ENCODE data around the gene REG4.

The REG4 gene

DNA sequence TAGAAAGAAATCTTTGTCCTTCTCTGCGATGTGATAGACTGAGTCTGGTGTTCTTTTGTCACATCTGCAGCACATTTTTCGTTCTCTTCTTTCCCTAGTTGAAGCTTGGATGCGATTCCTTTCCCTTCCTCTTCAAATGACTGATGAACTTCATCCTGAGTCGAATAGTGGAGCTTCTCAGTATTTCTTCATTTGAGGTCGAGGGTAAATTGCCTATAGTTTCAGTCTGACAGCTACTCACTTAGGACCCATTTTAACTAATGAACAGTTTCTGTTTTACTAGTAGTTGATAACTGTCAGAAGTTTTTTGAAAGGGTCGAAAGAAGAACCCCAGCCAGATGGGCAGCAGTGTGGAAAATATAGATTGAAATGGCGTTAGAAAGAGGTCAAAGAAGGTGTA, 4.7 kb upstream of the REG4 start (continued):
- TF ChIP-seq, protein P1, sequence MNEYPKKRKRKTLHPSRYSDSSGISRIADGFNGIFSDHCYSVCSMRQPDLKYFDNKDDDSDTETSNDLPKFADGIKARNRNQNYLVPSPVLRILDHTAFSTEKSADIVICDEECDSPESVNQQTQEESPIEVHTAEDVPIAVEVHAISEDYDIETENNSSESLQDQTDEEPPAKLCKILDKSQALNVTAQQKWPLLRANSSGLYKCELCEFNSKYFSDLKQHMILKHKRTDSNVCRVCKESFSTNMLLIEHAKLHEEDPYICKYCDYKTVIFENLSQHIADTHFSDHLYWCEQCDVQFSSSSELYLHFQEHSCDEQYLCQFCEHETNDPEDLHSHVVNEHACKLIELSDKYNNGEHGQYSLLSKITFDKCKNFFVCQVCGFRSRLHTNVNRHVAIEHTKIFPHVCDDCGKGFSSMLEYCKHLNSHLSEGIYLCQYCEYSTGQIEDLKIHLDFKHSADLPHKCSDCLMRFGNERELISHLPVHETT (tag by site-specific recombination; IDR thresholded peaks at IDR 0.05) = no peak

DNA sequence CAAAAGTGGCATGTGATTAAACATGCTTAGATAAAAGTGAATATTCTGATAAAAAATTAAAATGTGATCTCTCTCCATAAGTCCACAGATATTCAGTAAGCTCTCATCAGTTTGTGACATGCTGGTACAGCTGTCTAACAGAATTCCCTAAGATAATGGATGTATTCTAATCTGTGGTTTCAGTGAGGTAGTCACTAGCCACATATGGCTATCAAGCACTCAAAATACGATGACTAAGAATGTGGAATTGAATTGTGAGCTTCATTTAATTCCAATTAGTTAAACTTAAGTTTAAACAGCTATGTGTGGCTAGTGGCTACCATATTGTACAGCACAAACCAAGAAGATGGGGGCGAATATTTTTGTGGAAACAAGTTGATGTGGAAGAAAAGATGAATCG, 4.1 kb upstream of the REG4 start:
- no peaks in the 10 kb centered on the region for H3K9me3 ChIP-seq (ENCODE audit: control insufficient read depth, insufficient read depth, low read depth, low read length)
- ChIA-PET CTCF (interaction anchor here (0.5 to 1.6 kb wide), 5 partner anchors 12 to 1630 kb away, joined by 3 to 8 read pairs (median 4); no protein-coding TSS in a partner anchor), POLR2A (interaction anchor here (0.5 kb wide), 1 partner anchor 432 kb away, joined by 5 read pairs; no protein-coding TSS in a partner anchor)
- no peaks in the 10 kb centered on the region for H3K4me1 ChIP-seq (ENCODE audit: control insufficient read depth, insufficient read depth, low read length)
- no peaks in the 10 kb centered on the region for H3K36me3 ChIP-seq (ENCODE audit: control insufficient read depth in 2 of 2, insufficient read depth in 1 of 2, low read length in 2 of 2)
- no peak overlapping the region for H3K4me3 ChIP-seq (ENCODE audit: low read depth, low read length)
- no peak overlapping the region for H3K27ac ChIP-seq (ENCODE audit: extremely low read depth, low read depth, low read length)
- TF ChIP-seq ZNF510 (tag by site-specific recombination; IDR thresholded peaks at IDR 0.05; ENCODE audit: insufficient replicate concordance) (no peak), SP3 (tag by site-specific recombination; IDR thresholded peaks at IDR 0.05) (no peak), HOXA7 (CRISPR knock-in tag; IDR thresholded peaks at IDR 0.05; ENCODE audit: borderline replicate concordance) (no peak), ZBTB17 (tag by site-specific recombination; IDR thresholded peaks at IDR 0.05) (no peak), SP7 (tag by site-specific recombination; IDR thresholded peaks at IDR 0.05) (no peak), ZNF112 (tag by site-specific recombination; IDR thresholded peaks at IDR 0.05) (no peak), ZNF132 (tag by site-specific recombination; IDR thresholded peaks at IDR 0.05; ENCODE audit: borderline replicate concordance) (no peak), ZNF560 (tag by site-specific recombination; IDR thresholded peaks at IDR 0.05; ENCODE audit: borderline replicate concordance) (no peak), ZNF324 (tag by site-specific recombination; IDR thresholded peaks at IDR 0.05) (no peak)
- TF ChIP-seq, protein P1 (tag by site-specific recombination; IDR thresholded peaks at IDR 0.05) = no peak
- TF ChIP-seq, protein P2, sequence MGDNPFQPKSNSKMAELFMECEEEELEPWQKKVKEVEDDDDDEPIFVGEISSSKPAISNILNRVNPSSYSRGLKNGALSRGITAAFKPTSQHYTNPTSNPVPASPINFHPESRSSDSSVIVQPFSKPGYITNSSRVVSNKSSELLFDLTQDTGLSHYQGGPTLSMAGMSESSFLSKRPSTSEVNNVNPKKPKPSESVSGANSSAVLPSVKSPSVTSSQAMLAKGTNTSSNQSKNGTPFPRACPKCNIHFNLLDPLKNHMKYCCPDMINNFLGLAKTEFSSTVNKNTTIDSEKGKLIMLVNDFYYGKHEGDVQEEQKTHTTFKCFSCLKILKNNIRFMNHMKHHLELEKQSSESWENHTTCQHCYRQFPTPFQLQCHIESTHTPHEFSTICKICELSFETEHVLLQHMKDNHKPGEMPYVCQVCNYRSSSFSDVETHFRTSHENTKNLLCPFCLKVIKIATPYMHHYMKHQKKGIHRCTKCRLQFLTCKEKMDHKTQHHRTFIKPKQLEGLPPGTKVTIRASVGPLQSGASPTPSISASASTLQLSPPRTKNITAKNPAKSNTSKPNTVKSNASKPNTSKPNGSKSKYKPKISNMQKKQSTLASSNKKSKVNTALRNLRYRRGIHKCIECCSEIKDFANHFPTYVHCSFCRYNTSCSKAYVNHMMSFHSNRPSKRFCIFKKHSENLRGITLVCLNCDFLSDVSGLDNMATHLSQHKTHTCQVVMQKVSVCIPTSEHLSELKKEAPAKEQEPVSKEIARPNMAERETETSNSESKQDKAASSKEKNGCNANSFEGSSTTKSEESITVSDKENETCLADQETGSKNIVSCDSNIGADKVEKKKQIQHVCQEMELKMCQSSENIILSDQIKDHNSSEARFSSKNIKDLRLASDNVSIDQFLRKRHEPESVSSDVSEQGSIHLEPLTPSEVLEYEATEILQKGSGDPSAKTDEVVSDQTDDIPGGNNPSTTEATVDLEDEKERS (tag by site-specific recombination; IDR thresholded peaks at IDR 0.05) = no peak
- TF ChIP-seq, protein P3, sequence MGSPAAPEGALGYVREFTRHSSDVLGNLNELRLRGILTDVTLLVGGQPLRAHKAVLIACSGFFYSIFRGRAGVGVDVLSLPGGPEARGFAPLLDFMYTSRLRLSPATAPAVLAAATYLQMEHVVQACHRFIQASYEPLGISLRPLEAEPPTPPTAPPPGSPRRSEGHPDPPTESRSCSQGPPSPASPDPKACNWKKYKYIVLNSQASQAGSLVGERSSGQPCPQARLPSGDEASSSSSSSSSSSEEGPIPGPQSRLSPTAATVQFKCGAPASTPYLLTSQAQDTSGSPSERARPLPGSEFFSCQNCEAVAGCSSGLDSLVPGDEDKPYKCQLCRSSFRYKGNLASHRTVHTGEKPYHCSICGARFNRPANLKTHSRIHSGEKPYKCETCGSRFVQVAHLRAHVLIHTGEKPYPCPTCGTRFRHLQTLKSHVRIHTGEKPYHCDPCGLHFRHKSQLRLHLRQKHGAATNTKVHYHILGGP (tag by site-specific recombination; IDR thresholded peaks at IDR 0.05) = no peak
- TF ChIP-seq, protein P4, sequence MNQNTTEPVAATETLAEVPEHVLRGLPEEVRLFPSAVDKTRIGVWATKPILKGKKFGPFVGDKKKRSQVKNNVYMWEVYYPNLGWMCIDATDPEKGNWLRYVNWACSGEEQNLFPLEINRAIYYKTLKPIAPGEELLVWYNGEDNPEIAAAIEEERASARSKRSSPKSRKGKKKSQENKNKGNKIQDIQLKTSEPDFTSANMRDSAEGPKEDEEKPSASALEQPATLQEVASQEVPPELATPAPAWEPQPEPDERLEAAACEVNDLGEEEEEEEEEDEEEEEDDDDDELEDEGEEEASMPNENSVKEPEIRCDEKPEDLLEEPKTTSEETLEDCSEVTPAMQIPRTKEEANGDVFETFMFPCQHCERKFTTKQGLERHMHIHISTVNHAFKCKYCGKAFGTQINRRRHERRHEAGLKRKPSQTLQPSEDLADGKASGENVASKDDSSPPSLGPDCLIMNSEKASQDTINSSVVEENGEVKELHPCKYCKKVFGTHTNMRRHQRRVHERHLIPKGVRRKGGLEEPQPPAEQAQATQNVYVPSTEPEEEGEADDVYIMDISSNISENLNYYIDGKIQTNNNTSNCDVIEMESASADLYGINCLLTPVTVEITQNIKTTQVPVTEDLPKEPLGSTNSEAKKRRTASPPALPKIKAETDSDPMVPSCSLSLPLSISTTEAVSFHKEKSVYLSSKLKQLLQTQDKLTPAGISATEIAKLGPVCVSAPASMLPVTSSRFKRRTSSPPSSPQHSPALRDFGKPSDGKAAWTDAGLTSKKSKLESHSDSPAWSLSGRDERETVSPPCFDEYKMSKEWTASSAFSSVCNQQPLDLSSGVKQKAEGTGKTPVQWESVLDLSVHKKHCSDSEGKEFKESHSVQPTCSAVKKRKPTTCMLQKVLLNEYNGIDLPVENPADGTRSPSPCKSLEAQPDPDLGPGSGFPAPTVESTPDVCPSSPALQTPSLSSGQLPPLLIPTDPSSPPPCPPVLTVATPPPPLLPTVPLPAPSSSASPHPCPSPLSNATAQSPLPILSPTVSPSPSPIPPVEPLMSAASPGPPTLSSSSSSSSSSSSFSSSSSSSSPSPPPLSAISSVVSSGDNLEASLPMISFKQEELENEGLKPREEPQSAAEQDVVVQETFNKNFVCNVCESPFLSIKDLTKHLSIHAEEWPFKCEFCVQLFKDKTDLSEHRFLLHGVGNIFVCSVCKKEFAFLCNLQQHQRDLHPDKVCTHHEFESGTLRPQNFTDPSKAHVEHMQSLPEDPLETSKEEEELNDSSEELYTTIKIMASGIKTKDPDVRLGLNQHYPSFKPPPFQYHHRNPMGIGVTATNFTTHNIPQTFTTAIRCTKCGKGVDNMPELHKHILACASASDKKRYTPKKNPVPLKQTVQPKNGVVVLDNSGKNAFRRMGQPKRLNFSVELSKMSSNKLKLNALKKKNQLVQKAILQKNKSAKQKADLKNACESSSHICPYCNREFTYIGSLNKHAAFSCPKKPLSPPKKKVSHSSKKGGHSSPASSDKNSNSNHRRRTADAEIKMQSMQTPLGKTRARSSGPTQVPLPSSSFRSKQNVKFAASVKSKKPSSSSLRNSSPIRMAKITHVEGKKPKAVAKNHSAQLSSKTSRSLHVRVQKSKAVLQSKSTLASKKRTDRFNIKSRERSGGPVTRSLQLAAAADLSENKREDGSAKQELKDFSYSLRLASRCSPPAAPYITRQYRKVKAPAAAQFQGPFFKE (tag by site-specific recombination; IDR thresholded peaks at IDR 0.05; ENCODE audit: borderline replicate concordance) = no peak
- TF ChIP-seq, protein P5, sequence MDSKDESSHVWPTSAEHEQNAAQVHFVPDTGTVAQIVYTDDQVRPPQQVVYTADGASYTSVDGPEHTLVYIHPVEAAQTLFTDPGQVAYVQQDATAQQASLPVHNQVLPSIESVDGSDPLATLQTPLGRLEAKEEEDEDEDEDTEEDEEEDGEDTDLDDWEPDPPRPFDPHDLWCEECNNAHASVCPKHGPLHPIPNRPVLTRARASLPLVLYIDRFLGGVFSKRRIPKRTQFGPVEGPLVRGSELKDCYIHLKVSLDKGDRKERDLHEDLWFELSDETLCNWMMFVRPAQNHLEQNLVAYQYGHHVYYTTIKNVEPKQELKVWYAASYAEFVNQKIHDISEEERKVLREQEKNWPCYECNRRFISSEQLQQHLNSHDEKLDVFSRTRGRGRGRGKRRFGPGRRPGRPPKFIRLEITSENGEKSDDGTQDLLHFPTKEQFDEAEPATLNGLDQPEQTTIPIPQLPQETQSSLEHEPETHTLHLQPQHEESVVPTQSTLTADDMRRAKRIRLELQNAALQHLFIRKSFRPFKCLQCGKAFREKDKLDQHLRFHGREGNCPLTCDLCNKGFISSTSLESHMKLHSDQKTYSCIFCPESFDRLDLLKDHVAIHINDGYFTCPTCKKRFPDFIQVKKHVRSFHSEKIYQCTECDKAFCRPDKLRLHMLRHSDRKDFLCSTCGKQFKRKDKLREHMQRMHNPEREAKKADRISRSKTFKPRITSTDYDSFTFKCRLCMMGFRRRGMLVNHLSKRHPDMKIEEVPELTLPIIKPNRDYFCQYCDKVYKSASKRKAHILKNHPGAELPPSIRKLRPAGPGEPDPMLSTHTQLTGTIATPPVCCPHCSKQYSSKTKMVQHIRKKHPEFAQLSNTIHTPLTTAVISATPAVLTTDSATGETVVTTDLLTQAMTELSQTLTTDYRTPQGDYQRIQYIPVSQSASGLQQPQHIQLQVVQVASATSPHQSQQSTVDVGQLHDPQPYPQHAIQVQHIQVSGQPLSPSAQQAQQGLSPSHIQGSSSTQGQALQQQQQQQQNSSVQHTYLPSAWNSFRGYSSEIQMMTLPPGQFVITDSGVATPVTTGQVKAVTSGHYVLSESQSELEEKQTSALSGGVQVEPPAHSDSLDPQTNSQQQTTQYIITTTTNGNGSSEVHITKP (tag by site-specific recombination; IDR thresholded peaks at IDR 0.05) = no peak
- TF ChIP-seq, protein P6, sequence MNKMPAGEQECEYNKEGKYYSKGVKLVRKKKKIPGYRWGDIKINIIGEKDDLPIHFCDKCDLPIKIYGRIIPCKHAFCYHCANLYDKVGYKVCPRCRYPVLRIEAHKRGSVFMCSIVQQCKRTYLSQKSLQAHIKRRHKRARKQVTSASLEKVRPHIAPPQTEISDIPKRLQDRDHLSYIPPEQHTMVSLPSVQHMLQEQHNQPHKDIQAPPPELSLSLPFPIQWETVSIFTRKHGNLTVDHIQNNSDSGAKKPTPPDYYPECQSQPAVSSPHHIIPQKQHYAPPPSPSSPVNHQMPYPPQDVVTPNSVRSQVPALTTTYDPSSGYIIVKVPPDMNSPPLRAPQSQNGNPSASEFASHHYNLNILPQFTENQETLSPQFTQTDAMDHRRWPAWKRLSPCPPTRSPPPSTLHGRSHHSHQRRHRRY (tag by site-specific recombination; IDR thresholded peaks at IDR 0.05) = no peak

Measured in HEK293 (cell line).